Panc1 (cell line): ENCODE data around the gene NFATC3.

Experiments
- POLR2AphosphoS5 ChIP-seq: IDR thresholded peaks from 2 replicates; pipeline ENCODE4 v1.6.1; 2012; ENCODE audit warnings: mild to moderate bottlenecking, low read depth, low read length, moderate library complexity
- TF ChIP-seq, protein P1 (sequence below), 2 experiments: IDR thresholded peaks; 2 replicates each; pipeline ENCODE4 v1.6.1; 2011 to 2012; ENCODE audit warnings: low read depth in 2 of 2, control low read depth in 1 of 2, low read length in 1 of 2, mild to moderate bottlenecking in 1 of 2, moderate library complexity in 1 of 2; ENCODE audit not compliant: insufficient read depth in 1 of 2
- TF ChIP-seq, protein P2 (sequence below): fragments of 450-650 bp; IDR thresholded peaks from 2 replicates; pipeline ENCODE4 v1.5.1; 2017; ENCODE audit warnings: mild to moderate bottlenecking

DNA sequence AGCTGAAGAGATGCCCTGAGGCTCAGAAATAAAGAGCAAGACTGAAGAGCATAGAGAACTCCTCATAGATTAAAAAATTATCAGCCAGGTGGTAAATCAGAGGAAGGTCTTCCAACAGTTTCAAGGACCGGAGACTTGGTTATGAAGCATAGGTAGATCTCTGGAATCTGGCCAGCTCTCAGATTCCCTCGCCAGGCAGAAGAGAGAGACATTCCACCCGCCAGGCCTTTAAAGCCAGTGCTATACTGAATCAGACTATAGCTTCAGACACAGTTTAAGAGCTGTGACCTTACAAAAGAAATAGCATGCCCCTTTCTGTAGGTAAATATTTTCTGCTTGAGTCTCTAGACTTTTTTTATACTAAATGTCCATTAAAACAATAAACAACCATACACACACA, 70.3 kb downstream of the NFATC3 start:
- TF ChIP-seq, protein P1, sequence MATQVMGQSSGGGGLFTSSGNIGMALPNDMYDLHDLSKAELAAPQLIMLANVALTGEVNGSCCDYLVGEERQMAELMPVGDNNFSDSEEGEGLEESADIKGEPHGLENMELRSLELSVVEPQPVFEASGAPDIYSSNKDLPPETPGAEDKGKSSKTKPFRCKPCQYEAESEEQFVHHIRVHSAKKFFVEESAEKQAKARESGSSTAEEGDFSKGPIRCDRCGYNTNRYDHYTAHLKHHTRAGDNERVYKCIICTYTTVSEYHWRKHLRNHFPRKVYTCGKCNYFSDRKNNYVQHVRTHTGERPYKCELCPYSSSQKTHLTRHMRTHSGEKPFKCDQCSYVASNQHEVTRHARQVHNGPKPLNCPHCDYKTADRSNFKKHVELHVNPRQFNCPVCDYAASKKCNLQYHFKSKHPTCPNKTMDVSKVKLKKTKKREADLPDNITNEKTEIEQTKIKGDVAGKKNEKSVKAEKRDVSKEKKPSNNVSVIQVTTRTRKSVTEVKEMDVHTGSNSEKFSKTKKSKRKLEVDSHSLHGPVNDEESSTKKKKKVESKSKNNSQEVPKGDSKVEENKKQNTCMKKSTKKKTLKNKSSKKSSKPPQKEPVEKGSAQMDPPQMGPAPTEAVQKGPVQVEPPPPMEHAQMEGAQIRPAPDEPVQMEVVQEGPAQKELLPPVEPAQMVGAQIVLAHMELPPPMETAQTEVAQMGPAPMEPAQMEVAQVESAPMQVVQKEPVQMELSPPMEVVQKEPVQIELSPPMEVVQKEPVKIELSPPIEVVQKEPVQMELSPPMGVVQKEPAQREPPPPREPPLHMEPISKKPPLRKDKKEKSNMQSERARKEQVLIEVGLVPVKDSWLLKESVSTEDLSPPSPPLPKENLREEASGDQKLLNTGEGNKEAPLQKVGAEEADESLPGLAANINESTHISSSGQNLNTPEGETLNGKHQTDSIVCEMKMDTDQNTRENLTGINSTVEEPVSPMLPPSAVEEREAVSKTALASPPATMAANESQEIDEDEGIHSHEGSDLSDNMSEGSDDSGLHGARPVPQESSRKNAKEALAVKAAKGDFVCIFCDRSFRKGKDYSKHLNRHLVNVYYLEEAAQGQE (IDR thresholded peaks at IDR 0.05; ENCODE audit: insufficient read depth in 1 of 2, low read depth in 2 of 2, low read length in 1 of 2) = no peak
- TF ChIP-seq, protein P2, sequence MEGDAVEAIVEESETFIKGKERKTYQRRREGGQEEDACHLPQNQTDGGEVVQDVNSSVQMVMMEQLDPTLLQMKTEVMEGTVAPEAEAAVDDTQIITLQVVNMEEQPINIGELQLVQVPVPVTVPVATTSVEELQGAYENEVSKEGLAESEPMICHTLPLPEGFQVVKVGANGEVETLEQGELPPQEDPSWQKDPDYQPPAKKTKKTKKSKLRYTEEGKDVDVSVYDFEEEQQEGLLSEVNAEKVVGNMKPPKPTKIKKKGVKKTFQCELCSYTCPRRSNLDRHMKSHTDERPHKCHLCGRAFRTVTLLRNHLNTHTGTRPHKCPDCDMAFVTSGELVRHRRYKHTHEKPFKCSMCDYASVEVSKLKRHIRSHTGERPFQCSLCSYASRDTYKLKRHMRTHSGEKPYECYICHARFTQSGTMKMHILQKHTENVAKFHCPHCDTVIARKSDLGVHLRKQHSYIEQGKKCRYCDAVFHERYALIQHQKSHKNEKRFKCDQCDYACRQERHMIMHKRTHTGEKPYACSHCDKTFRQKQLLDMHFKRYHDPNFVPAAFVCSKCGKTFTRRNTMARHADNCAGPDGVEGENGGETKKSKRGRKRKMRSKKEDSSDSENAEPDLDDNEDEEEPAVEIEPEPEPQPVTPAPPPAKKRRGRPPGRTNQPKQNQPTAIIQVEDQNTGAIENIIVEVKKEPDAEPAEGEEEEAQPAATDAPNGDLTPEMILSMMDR = no peak
- no peak for TF ChIP-seq POLR2AphosphoS5
